ENCODE results near the gene ATP8A2. TPM values are rescaled to one million over a fixed set of nuclear protein-coding genes. Genes with fewer than 3 reads are reported as not detected.

ATP8A2 gene
- total RNA-seq, 2 donors from 2014 or later: 1.6 to 2.9 TPM

DNA sequence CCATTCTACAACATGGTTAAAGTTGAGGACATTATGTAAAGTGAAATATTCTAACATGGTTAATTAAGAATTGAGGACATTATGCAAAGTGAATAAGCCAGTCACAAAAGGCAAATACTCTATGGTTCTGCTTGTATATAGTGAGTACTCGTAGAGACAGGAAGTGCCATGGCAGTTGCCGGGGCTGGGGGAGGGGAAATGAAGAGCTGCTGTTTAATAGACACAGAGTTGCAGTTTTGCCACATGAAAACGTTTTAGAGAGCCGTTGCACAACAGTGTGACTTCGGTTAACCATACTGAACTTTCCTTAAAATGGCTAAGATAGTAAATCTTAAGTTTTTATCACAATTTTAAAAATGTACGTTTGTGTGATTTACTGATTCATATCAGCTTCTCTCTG, 503.1 kb downstream of the ATP8A2 start:
- H3K4me3 Mint-ChIP-seq: no peak overlapping the region
- H3K36me3 Mint-ChIP-seq (ENCODE audit: low read depth): no peaks in the 10 kb centered on the region
- 89 to 100% methylated on average over 1 to 6 of the region's 6 CpGs for WGBS, 2 experiments (ENCODE audit: insufficient coverage in 1 of 2, insufficient read length in 1 of 2)
- Histone ChIP-seq H3K9ac (ENCODE audit: extremely low read depth, low read length, poor library complexity, severe bottlenecking) (no peak overlapping the region), H3K27ac (ENCODE audit: low read depth, low read length) (no peak overlapping the region), H3K4me1 (ENCODE audit: control insufficient read depth, insufficient read depth, low read length) (peaks cover 3% of the 10 kb centered on the region), H3K9me3 (ENCODE audit: control insufficient read depth, low read length) (no peaks in the 10 kb centered on the region), H3K36me3 (ENCODE audit: control insufficient read depth, insufficient read depth, low read length) (no peaks in the 10 kb centered on the region), H3K27me3 (ENCODE audit: control insufficient read depth, insufficient read depth, low read length, poor library complexity, severe bottlenecking) (no peaks in the 10 kb centered on the region), H3K4me3 (ENCODE audit: low read length) (no peak overlapping the region)
- no peak overlapping the region for H3K27ac Mint-ChIP-seq
- no peaks in the 10 kb centered on the region for H3K27me3 Mint-ChIP-seq (ENCODE audit: insufficient read depth)
- H3K9me3 Mint-ChIP-seq: no peaks in the 10 kb centered on the region
- TF ChIP-seq, protein P1, sequence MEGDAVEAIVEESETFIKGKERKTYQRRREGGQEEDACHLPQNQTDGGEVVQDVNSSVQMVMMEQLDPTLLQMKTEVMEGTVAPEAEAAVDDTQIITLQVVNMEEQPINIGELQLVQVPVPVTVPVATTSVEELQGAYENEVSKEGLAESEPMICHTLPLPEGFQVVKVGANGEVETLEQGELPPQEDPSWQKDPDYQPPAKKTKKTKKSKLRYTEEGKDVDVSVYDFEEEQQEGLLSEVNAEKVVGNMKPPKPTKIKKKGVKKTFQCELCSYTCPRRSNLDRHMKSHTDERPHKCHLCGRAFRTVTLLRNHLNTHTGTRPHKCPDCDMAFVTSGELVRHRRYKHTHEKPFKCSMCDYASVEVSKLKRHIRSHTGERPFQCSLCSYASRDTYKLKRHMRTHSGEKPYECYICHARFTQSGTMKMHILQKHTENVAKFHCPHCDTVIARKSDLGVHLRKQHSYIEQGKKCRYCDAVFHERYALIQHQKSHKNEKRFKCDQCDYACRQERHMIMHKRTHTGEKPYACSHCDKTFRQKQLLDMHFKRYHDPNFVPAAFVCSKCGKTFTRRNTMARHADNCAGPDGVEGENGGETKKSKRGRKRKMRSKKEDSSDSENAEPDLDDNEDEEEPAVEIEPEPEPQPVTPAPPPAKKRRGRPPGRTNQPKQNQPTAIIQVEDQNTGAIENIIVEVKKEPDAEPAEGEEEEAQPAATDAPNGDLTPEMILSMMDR (conservative IDR thresholded peaks at IDR 0.05): no peak
- DNase-seq: no peak
- H3K4me1 Mint-ChIP-seq: peaks cover 29% of the 10 kb centered on the region

DNA sequence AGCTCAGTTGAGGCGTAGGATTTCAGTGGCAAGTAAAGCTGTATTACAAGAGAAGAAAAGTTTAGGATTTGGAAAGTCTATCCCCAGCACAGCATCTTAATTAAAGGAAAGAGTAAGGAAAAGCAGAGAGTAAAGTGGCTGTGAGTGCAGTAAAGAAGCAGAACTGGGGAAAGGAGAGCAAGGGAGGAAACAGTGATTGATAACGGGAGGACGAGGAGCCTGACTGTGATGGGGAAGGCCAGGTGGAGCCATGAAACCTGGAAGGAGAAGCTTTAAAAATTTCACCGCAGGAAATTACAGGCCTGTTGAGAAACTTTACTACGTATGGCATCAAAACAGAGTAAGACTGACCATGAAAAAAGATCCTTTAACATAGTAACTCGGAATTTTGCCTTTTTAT, 504.5 kb downstream of the ATP8A2 start:
- WGBS, 2 experiments (ENCODE audit: insufficient coverage in 1 of 2, insufficient read length in 1 of 2): 92 to 100% methylated on average over 4 to 6 of the region's 6 CpGs
- H3K27me3 Mint-ChIP-seq (ENCODE audit: insufficient read depth): no peaks in the 10 kb centered on the region
- Histone ChIP-seq H3K4me3 (ENCODE audit: low read length) (no peak overlapping the region), H3K9ac (ENCODE audit: extremely low read depth, low read length, poor library complexity, severe bottlenecking) (no peak overlapping the region), H3K27ac (ENCODE audit: low read depth, low read length) (no peak overlapping the region), H3K36me3 (ENCODE audit: control insufficient read depth, insufficient read depth, low read length) (no peaks in the 10 kb centered on the region), H3K4me1 (ENCODE audit: control insufficient read depth, insufficient read depth, low read length) (peaks cover 8% of the 10 kb centered on the region), H3K9me3 (ENCODE audit: control insufficient read depth, low read length) (no peaks in the 10 kb centered on the region), H3K27me3 (ENCODE audit: control insufficient read depth, insufficient read depth, low read length, poor library complexity, severe bottlenecking) (no peaks in the 10 kb centered on the region)
- no peaks in the 10 kb centered on the region for H3K9me3 Mint-ChIP-seq
- H3K4me3 Mint-ChIP-seq: no peak overlapping the region
- no peak for DNase-seq
- H3K36me3 Mint-ChIP-seq (ENCODE audit: low read depth): no peaks in the 10 kb centered on the region
- peaks cover 29% of the 10 kb centered on the region for H3K4me1 Mint-ChIP-seq
- no peak overlapping the region for H3K27ac Mint-ChIP-seq
- TF ChIP-seq, protein P1 (conservative IDR thresholded peaks at IDR 0.05): no peak

DNA sequence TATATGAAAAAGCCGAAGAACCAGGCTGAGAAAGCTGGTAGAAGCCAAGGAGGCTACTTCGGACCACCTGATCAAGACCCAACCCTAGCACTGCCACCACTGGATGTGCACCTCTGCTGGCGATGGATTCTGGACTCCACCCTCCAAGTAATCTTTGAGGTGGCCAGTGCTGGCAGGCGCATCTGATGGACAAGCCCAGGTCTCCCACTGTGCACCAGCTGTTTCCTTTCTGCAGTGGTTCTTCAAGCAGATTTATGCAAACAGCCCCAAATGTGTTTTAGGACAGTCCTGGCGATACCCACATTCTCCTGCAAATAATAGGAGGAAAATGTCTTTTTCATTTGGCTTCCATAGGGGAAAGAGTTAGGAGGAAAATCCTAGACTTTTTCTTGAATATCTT, 507.7 kb downstream of the ATP8A2 start:
- no peak overlapping the region for H3K9ac ChIP-seq (ENCODE audit: extremely low read depth, low read length, poor library complexity, severe bottlenecking)
- TF ChIP-seq, protein P1 (conservative IDR thresholded peaks at IDR 0.05): no peak
- H3K4me3 ChIP-seq (ENCODE audit: low read length): no peak overlapping the region
- no peaks in the 10 kb centered on the region for H3K9me3 Mint-ChIP-seq
- DNase-seq: no peak
- H3K27me3 Mint-ChIP-seq (ENCODE audit: insufficient read depth): no peaks in the 10 kb centered on the region
- peaks cover 19% of the 10 kb centered on the region for H3K4me1 ChIP-seq (ENCODE audit: control insufficient read depth, insufficient read depth, low read length)
- peaks cover 54% of the 10 kb centered on the region for H3K4me1 Mint-ChIP-seq
- H3K36me3 Mint-ChIP-seq (ENCODE audit: low read depth): no peaks in the 10 kb centered on the region
- no peaks in the 10 kb centered on the region for H3K36me3 ChIP-seq (ENCODE audit: control insufficient read depth, insufficient read depth, low read length)
- H3K27ac Mint-ChIP-seq: no peak overlapping the region
- 98 to 100% methylated on average over 3 to 5 of the region's 5 CpGs for WGBS, 2 experiments (ENCODE audit: insufficient coverage in 1 of 2, insufficient read length in 1 of 2)
- no peaks in the 10 kb centered on the region for H3K27me3 ChIP-seq (ENCODE audit: control insufficient read depth, insufficient read depth, low read length, poor library complexity, severe bottlenecking)
- no peak overlapping the region for H3K27ac ChIP-seq (ENCODE audit: low read depth, low read length)
- no peak overlapping the region for H3K4me3 Mint-ChIP-seq
- no peaks in the 10 kb centered on the region for H3K9me3 ChIP-seq (ENCODE audit: control insufficient read depth, low read length)

Data from endodermal cell (in vitro differentiated cells).